Liver (tissue), 3 donors: ENCODE results near the gene SIPA1L2.

Experiments used
- FOXA1 ChIP-seq: IDR thresholded peaks from 2 replicates; pipeline ENCODE4 v1.6.1; 2016; ENCODE audit warnings: antibody characterized with exemption
- GABPA ChIP-seq, 2 donors: IDR thresholded peaks in 1 of 2; conservative IDR thresholded peaks in 1 of 2; 2 replicates each; pipeline ENCODE4 v1.6.1; 2016; ENCODE audit warnings: antibody characterized with exemption in 2 of 2, mild to moderate bottlenecking in 1 of 2, moderate library complexity in 1 of 2
- RAD21 ChIP-seq, 2 donors: IDR thresholded peaks; 2 replicates each; pipeline ENCODE4 v1.6.1; 2016; ENCODE audit warnings: antibody characterized with exemption in 2 of 2, mild to moderate bottlenecking in 2 of 2
- SP1 ChIP-seq: IDR thresholded peaks from 2 replicates; pipeline ENCODE4 v1.6.1; 2018; ENCODE audit warnings: antibody characterized with exemption, mild to moderate bottlenecking
- TAF1 ChIP-seq: conservative IDR thresholded peaks from 2 replicates; pipeline ENCODE4 v1.6.1; 2016; ENCODE audit warnings: antibody characterized with exemption, mild to moderate bottlenecking
- TF ChIP-seq, protein P1 (sequence below): fragments of 150-350 bp; IDR thresholded peaks from 2 replicates; pipeline ENCODE4 v1.5.1; 2017; ENCODE audit warnings: improper control_type of control experiment, low read depth, low read length; ENCODE audit not compliant: missing input control
- TF ChIP-seq, protein P2 (sequence below): IDR thresholded peaks from 2 replicates; pipeline ENCODE4 v1.6.1; 2016; ENCODE audit warnings: antibody characterized with exemption
- donor health status: healthy.
- donor health status: healthy.

- TF ChIP-seq, protein P1, sequence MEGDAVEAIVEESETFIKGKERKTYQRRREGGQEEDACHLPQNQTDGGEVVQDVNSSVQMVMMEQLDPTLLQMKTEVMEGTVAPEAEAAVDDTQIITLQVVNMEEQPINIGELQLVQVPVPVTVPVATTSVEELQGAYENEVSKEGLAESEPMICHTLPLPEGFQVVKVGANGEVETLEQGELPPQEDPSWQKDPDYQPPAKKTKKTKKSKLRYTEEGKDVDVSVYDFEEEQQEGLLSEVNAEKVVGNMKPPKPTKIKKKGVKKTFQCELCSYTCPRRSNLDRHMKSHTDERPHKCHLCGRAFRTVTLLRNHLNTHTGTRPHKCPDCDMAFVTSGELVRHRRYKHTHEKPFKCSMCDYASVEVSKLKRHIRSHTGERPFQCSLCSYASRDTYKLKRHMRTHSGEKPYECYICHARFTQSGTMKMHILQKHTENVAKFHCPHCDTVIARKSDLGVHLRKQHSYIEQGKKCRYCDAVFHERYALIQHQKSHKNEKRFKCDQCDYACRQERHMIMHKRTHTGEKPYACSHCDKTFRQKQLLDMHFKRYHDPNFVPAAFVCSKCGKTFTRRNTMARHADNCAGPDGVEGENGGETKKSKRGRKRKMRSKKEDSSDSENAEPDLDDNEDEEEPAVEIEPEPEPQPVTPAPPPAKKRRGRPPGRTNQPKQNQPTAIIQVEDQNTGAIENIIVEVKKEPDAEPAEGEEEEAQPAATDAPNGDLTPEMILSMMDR = no peak
- no peak for TF ChIP-seq RAD21 (IDR thresholded peaks at IDR 0.05)
- TF ChIP-seq, protein P2, sequence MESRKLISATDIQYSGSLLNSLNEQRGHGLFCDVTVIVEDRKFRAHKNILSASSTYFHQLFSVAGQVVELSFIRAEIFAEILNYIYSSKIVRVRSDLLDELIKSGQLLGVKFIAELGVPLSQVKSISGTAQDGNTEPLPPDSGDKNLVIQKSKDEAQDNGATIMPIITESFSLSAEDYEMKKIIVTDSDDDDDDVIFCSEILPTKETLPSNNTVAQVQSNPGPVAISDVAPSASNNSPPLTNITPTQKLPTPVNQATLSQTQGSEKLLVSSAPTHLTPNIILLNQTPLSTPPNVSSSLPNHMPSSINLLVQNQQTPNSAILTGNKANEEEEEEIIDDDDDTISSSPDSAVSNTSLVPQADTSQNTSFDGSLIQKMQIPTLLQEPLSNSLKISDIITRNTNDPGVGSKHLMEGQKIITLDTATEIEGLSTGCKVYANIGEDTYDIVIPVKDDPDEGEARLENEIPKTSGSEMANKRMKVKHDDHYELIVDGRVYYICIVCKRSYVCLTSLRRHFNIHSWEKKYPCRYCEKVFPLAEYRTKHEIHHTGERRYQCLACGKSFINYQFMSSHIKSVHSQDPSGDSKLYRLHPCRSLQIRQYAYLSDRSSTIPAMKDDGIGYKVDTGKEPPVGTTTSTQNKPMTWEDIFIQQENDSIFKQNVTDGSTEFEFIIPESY = no peak
- TF ChIP-seq FOXA1 = no peak
- TF ChIP-seq SP1 = no peak
- TF ChIP-seq GABPA (IDR thresholded peaks at IDR 0.05 in 1 of 2, conservative IDR thresholded peaks at IDR 0.05 in 1 of 2) = no peak
- no peak for TF ChIP-seq TAF1
Observed at GRCh38 chr1:232622378-232622777, 7.6 kb downstream of the SIPA1L2 start.
